Stimulated activated CD4-positive, alpha-beta T cell treated with anti-CD3 and anti-CD28 coated beads, TNF-alpha, amount 100 ng/mL, for 24 hours (primary cell): Measurements from ENCODE around the gene PAGE4.

Experiments used
- DNase-seq, 3 experiments: peaks; one replicate each; pipeline ENCODE4 v3.0.0-alpha.2; 2020; ENCODE audit warnings: low read depth in 3 of 3

The PAGE4 gene

GRCh38 chrX:49876750-49877149 is 47.6 kb downstream of the PAGE4 start:
- DNase-seq = peak in 1 of 3 experiments; percentile 9

GRCh38 chrX:49877397-49878101 is 48.4 kb downstream of the PAGE4 start:
- DNase-seq = no peak

- no peak for DNase-seq
These were observed 49.2 kb downstream of the PAGE4 start for GRCh38 chrX:49878128-49878833.

- peak; percentile 30 to 64 (median 35) for DNase-seq
These were observed 49.9 kb downstream of the PAGE4 start, which contains the start of gene USP27X for GRCh38 chrX:49878834-49879655. USP27X (plus strand) TSS chrX:49879484; CDS start chrX:49880308, 824 bp downstream.

- DNase-seq = no peak
These were observed 50.7 kb downstream of the PAGE4 start for GRCh38 chrX:49879656-49880277.

- no peak for DNase-seq
These were observed 51.6 kb downstream of the PAGE4 start for GRCh38 chrX:49880668-49881067.
